HEK293T (cell line): Measurements from ENCODE around the gene LGALS9.

Source experiments
- CTCF ChIA-PET: fragments of 350-600 bp; formaldehyde crosslinking; extraction: SDS; loops from one replicate; lab custom pipeline; 2021; ENCODE audit warnings: antibody characterized with exemption, inconsistent platforms; lab: Yijun Ruan, JAX
- POLR2A ChIA-PET: fragments of 350-600 bp; formaldehyde crosslinking; extraction: SDS; loops from one replicate; lab custom pipeline; 2020; ENCODE audit warnings: antibody characterized with exemption, inconsistent platforms; lab: Yijun Ruan, JAX
- DNase-seq: peaks from one replicate; pipeline ENCODE4 v3.0.0; 2012; ENCODE audit warnings: mixed read lengths; ENCODE audit errors: extremely low spot score
- ARNT ChIP-seq: fragments of 450-650 bp; IDR thresholded peaks from 2 replicates; pipeline ENCODE4 v1.6.1; 2017; ENCODE audit warnings: mild to moderate bottlenecking
- BHLHE40 ChIP-seq: fragments of 450-650 bp; IDR thresholded peaks from 2 replicates; pipeline ENCODE4 v1.6.1; 2016; ENCODE audit warnings: mild to moderate bottlenecking, moderate library complexity, borderline replicate concordance
- CTBP1 ChIP-seq: fragments of 450-650 bp; IDR thresholded peaks from 2 replicates; pipeline ENCODE4 v1.6.1; 2016; ENCODE audit warnings: borderline replicate concordance
- ELF4 ChIP-seq: fragments of 450-650 bp; IDR thresholded peaks from 2 replicates; pipeline ENCODE4 v1.6.1; 2017; ENCODE audit warnings: antibody characterized with exemption
- FOXA1 ChIP-seq: fragments of 450-650 bp; IDR thresholded peaks from 2 replicates; pipeline ENCODE4 v1.6.1; 2016; ENCODE audit warnings: mild to moderate bottlenecking
- FOXK2 ChIP-seq: fragments of 450-650 bp; IDR thresholded peaks from 2 replicates; pipeline ENCODE4 v1.6.1; 2016; ENCODE audit warnings: mild to moderate bottlenecking
- FOXM1 ChIP-seq: fragments of 450-650 bp; IDR thresholded peaks from 2 replicates; pipeline ENCODE4 v1.6.1; 2017; ENCODE audit warnings: mild to moderate bottlenecking, borderline replicate concordance
- HDGF ChIP-seq: fragments of 450-650 bp; IDR thresholded peaks from 2 replicates; pipeline ENCODE4 v1.6.1; 2017; ENCODE audit warnings: antibody characterized with exemption, borderline replicate concordance
- L3MBTL2 ChIP-seq: fragments of 450-650 bp; conservative IDR thresholded peaks from 2 replicates; pipeline ENCODE4 v1.6.1; 2016; ENCODE audit warnings: mild to moderate bottlenecking
- LEF1 ChIP-seq: fragments of 450-650 bp; IDR thresholded peaks from 2 replicates; pipeline ENCODE4 v1.6.1; 2017; ENCODE audit warnings: mild to moderate bottlenecking, borderline replicate concordance
- NFRKB ChIP-seq: fragments of 450-650 bp; IDR thresholded peaks from 2 replicates; pipeline ENCODE4 v1.6.1; 2016; ENCODE audit warnings: mild to moderate bottlenecking, moderate library complexity
- SP1 ChIP-seq: fragments of 450-650 bp; IDR thresholded peaks from 2 replicates; pipeline ENCODE4 v1.6.1; 2017
- SUZ12 ChIP-seq: fragments of 450-650 bp; IDR thresholded peaks from 2 replicates; pipeline ENCODE4 v1.6.1; 2016; ENCODE audit warnings: mild to moderate bottlenecking
- TARDBP ChIP-seq: fragments of 450-650 bp; IDR thresholded peaks from 2 replicates; pipeline ENCODE4 v1.6.1; 2016
- ZNF384 ChIP-seq: fragments of 450-650 bp; IDR thresholded peaks from 2 replicates; pipeline ENCODE4 v1.6.1; 2016
- TF ChIP-seq, protein P1 (sequence below): fragments of 450-650 bp; IDR thresholded peaks from 2 replicates; pipeline ENCODE4 v1.6.1; 2016

The LGALS9 gene

GRCh38 chr17:27667656-27668487, 36.9 kb downstream of the LGALS9 start:
- no peak for TF ChIP-seq FOXK2
- no peak for TF ChIP-seq TARDBP
- TF ChIP-seq ARNT, result no peak
- no peak for TF ChIP-seq FOXM1
- no peak for TF ChIP-seq ZNF384
- TF ChIP-seq HDGF, result no peak
- no peak for TF ChIP-seq LEF1
- TF ChIP-seq NFRKB, result no peak
- TF ChIP-seq L3MBTL2, result no peak
- TF ChIP-seq BHLHE40, result no peak
- TF ChIP-seq FOXA1, result no peak
- TF ChIP-seq SUZ12, result no peak
- no peak for TF ChIP-seq SP1
- TF ChIP-seq, protein P1, sequence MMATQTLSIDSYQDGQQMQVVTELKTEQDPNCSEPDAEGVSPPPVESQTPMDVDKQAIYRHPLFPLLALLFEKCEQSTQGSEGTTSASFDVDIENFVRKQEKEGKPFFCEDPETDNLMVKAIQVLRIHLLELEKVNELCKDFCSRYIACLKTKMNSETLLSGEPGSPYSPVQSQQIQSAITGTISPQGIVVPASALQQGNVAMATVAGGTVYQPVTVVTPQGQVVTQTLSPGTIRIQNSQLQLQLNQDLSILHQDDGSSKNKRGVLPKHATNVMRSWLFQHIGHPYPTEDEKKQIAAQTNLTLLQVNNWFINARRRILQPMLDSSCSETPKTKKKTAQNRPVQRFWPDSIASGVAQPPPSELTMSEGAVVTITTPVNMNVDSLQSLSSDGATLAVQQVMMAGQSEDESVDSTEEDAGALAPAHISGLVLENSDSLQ, result no peak
- TF ChIP-seq ELF4, result no peak
- TF ChIP-seq CTBP1, result no peak
- ChIA-PET POLR2A (no interaction called here), CTCF (no interaction called here)
- DNase-seq, result no peak

DNA sequence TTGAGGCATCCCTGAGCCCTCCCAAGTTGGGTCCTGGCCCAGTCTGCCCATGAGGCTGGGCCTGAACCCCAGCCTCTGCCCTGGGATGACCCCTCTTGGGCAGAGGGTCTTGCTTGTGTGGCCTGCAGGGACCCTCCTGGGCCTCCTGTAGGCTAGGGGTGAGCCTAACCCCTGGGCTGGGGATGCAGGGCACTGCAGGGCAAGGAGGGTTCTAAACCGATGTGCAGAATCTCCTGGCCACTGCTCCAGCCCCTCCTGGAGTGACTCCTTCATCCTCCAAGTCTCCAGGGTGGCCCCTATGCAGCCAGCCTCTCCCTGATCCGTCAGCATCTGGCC, 37.5 kb downstream of the LGALS9 start:
- ChIA-PET CTCF (interaction anchor here (1.3 kb wide), 1 partner anchor 14 kb away, joined by 8 read pairs; no protein-coding TSS in a partner anchor), POLR2A (no interaction called here)
- DNase-seq, result no peak
- TF ChIP-seq LEF1 (no peak), NFRKB (no peak), FOXM1 (no peak), CTBP1 (no peak), FOXK2 (no peak), L3MBTL2 (no peak), ZNF384 (no peak), BHLHE40 (no peak), ELF4 (no peak)
- TF ChIP-seq, protein P1, result no peak

DNA sequence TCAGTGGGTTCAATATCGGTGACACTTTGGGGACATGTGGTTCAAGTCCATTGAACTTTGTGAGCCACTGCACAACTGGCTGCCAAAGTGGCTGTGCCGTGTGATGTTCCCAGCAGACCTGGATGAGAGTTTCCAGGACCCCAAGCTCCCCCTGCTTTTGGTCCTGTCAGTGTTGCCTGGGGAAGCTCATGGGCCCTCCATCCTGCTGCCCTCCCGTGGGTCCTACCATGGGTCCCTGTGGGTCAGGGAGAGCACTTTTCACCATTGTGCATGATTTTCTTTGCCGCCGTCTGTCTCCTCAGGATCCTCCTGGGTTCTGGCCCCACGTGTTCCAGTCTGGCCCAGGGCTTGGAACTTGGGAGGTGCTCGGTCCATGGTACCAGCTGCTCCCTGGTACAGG, 38.1 kb downstream of the LGALS9 start:
- DNase-seq, result no peak
- ChIA-PET CTCF (interaction anchor here (1.3 kb wide), 1 partner anchor 14 kb away, joined by 8 read pairs; no protein-coding TSS in a partner anchor), POLR2A (no interaction called here)
- TF ChIP-seq CTBP1, result no peak
- TF ChIP-seq SP1, result no peak
- TF ChIP-seq NFRKB, result no peak
- no peak for TF ChIP-seq BHLHE40
- TF ChIP-seq SUZ12, result no peak
- no peak for TF ChIP-seq HDGF
- TF ChIP-seq FOXM1, result no peak
- TF ChIP-seq FOXA1, result no peak
- TF ChIP-seq, protein P1, result no peak
- TF ChIP-seq ZNF384, result no peak
- no peak for TF ChIP-seq TARDBP
- no peak for TF ChIP-seq LEF1
- no peak for TF ChIP-seq ELF4
- no peak for TF ChIP-seq L3MBTL2
- no peak for TF ChIP-seq ARNT
- TF ChIP-seq FOXK2, result no peak

DNA sequence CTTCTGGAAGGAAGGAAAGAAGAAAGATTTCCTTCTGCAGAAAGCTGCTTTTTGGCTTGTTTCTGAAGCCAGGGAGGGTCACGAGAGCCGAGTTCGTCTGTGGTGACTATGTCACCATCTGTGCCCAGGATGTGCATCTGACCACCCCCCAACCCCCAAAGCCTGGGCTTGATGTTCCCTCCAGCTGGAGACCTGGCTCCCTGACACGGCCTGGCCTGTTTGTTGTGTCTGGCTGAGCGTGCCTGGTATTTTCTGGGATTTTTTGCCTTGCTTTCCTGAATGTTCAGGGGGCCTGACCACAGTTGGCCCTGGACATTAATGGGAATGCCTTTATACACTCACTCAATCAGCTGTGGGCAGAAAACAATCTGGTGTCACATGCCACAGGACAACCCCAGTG, 38.9 kb downstream of the LGALS9 start:
- TF ChIP-seq ZNF384, result no peak
- TF ChIP-seq FOXA1, result no peak
- no peak for TF ChIP-seq TARDBP
- TF ChIP-seq FOXM1, result no peak
- TF ChIP-seq BHLHE40, result no peak
- TF ChIP-seq NFRKB, result no peak
- no peak for TF ChIP-seq HDGF
- TF ChIP-seq FOXK2, result no peak
- no peak for TF ChIP-seq ARNT
- TF ChIP-seq CTBP1, result no peak
- no peak for TF ChIP-seq L3MBTL2
- TF ChIP-seq SP1, result no peak
- TF ChIP-seq, protein P1, result no peak
- TF ChIP-seq LEF1, result no peak
- no peak for TF ChIP-seq SUZ12
- no peak for TF ChIP-seq ELF4
- ChIA-PET POLR2A (no interaction called here), CTCF (interaction anchor here (1.3 kb wide), 1 partner anchor 15 kb away, joined by 8 read pairs; no protein-coding TSS in a partner anchor)
- DNase-seq, result no peak

DNA sequence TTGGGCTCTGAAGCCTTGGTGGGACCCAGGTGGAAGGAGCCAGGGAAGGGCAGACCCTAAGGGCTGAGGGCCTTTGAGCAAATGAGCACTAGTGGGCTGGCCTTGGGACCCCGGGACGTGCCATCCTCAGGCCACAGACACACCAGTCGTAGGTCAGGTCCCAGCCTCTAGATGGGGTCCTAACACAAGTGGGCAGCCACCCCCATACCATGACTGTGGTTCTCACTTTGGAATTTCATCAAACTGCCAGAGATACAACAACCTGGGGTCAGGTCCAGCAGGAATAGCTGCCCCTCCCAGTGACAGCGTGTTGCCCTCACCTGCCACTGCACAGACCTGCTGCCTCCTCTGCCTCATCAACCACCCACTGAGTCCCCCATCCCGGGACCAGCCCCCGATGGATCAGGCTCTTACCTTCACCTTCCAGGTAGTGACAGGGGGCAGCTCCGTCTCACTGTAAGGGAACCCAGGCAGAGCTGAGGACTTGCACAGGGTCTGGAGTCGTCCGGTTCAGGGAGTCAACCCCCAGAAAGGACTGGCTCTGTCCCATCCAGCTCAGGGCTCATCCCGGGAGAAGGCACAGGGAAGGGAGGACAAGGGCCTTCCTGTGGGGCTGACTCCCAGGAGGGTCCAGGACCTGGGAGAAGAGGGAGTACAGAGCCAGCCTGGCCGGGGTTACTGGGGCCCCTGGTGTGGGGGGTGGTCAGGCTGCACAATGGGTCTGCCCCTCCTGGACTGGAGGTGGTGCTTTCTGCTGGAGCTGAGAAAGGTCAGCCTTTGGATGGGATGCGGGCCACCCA, 40.0 kb downstream of the LGALS9 start:
- ChIA-PET POLR2A (no interaction called here), CTCF (no interaction called here)
- no peak for DNase-seq
- TF ChIP-seq ZNF384, result no peak
- no peak for TF ChIP-seq LEF1
- no peak for TF ChIP-seq TARDBP
- TF ChIP-seq BHLHE40, result no peak
- TF ChIP-seq FOXA1, result no peak
- TF ChIP-seq FOXK2, result no peak
- no peak for TF ChIP-seq HDGF
- no peak for TF ChIP-seq FOXM1
- TF ChIP-seq L3MBTL2, result no peak
- no peak for TF ChIP-seq ARNT
- no peak for TF ChIP-seq SP1
